H1 (cell line): ENCODE data around the gene SPCS3. TPM values are rescaled to one million over a fixed set of nuclear protein-coding genes. Genes with fewer than 3 reads are reported as not detected.
A peak's percentile ranks its signal among the peaks of the same experiment; 100 is the strongest.

Source experiments
- CTCF ChIA-PET: fragments of 300-600 bp; sonication (Branson Sonifier 250); formaldehyde crosslinking; loops from one replicate; lab custom pipeline; 2021; ENCODE audit not compliant: partially characterized antibody; lab: Charles Lee
- POLR2A ChIA-PET: fragments of 300-600 bp; sonication (Branson Sonifier 250); formaldehyde crosslinking; loops from one replicate; lab custom pipeline; 2021; ENCODE audit warnings: inconsistent platforms; ENCODE audit not compliant: partially characterized antibody; lab: Charles Lee
- DNase-seq, 2 experiments: peaks; one replicate each; pipeline versions ENCODE4 v3.0.0 to v3.0.0-alpha.2; 2010 to 2022; ENCODE audit warnings: low spot score in 2 of 2, low read depth in 1 of 2, mixed read lengths in 1 of 2
- FAIRE-seq: peaks from 2 replicates; lab custom pipeline; 2011; peaks lifted over from hg19 to GRCh38; lab: Jason Lieb, UNC
- H2AFZ ChIP-seq: 2 replicates; pipeline ENCODE4 v1.8.1; 2012; ENCODE audit warnings: low read length, inconsistent platforms
- H2AK5ac ChIP-seq: 2 replicates; pipeline ENCODE4 v1.6.1; 2013; ENCODE audit warnings: low read depth, low read length
- H2BK120ac ChIP-seq: replicated peaks from 2 replicates; pipeline ENCODE3; 2013; ENCODE audit warnings: low read depth, low read length, inconsistent platforms
- H2BK12ac ChIP-seq: 2 replicates; pipeline ENCODE4 v1.6.1; 2013; ENCODE audit warnings: low read depth, low read length
- H2BK15ac ChIP-seq: 2 replicates; pipeline ENCODE4 v1.6.1; 2013; ENCODE audit warnings: low read length
- H2BK20ac ChIP-seq: 2 replicates; pipeline ENCODE4 v1.6.1; 2013; ENCODE audit warnings: low read length
- H2BK5ac ChIP-seq: 2 replicates; pipeline ENCODE4 v1.6.1; 2013; ENCODE audit warnings: low read depth, low read length
- H3K14ac ChIP-seq: 2 replicates; pipeline ENCODE4 v1.6.1; 2013; ENCODE audit warnings: inconsistent platforms; ENCODE audit not compliant: insufficient read length
- H3K18ac ChIP-seq: 2 replicates; pipeline ENCODE4 v1.6.1; 2013; ENCODE audit warnings: low read length; ENCODE audit errors: extremely low read depth
- H3K23ac ChIP-seq: 2 replicates; pipeline ENCODE4 v1.6.1; 2013; ENCODE audit warnings: inconsistent platforms; ENCODE audit not compliant: insufficient read length
- H3K23me2 ChIP-seq: 2 replicates; pipeline ENCODE4 v1.6.1; 2013; ENCODE audit warnings: low read depth, low read length
- H3K27ac ChIP-seq: 2 replicates; pipeline ENCODE4 v1.6.1; 2011; ENCODE audit warnings: low read depth, low read length, inconsistent platforms
- H3K27me3 ChIP-seq, 4 experiments: replicated peaks in 1 of 4; 1 replicate in 1 of 4; 2 replicates in 3 of 4; pipeline versions ENCODE4 v1.6.1 to v1.8.1; 2011 to 2013; ENCODE audit warnings: low read length in 3 of 4, mild to moderate bottlenecking in 3 of 4, inconsistent platforms in 2 of 4, mixed read lengths in 2 of 4, moderate library complexity in 1 of 4; ENCODE audit not compliant: control insufficient read depth in 3 of 4, insufficient read depth in 3 of 4; ENCODE audit errors: extremely low read depth in 1 of 4
- H3K36me3 ChIP-seq, 4 experiments: 2 replicates each; pipeline versions ENCODE4 v1.6.1 to v1.8.1; 2011 to 2013; ENCODE audit warnings: mild to moderate bottlenecking in 4 of 4, low read length in 3 of 4, moderate library complexity in 2 of 4, control low read depth in 1 of 4, inconsistent platforms in 1 of 4; ENCODE audit not compliant: insufficient read depth in 4 of 4, control insufficient read depth in 2 of 4
- H3K4ac ChIP-seq: replicated peaks from 2 replicates; pipeline ENCODE3; 2013; ENCODE audit warnings: low read length, low read depth, mixed read lengths, inconsistent platforms; ENCODE audit not compliant: insufficient read length
- H3K4me1 ChIP-seq, 4 experiments: replicated peaks in 1 of 4; 1 replicate in 1 of 4; 2 replicates in 3 of 4; pipeline versions ENCODE4 v1.6.1 to v1.8.1; 2011 to 2013; ENCODE audit warnings: low read length in 3 of 4, inconsistent platforms in 2 of 4, mixed read lengths in 1 of 4; ENCODE audit not compliant: insufficient read depth in 4 of 4, control insufficient read depth in 3 of 4
- H3K4me2 ChIP-seq, 2 experiments: 2 replicates each; pipeline versions ENCODE4 v1.6.1 to v1.8.1; 2011 to 2013; ENCODE audit warnings: low read depth in 2 of 2, low read length in 2 of 2, control low read depth in 1 of 2, inconsistent platforms in 1 of 2, mild to moderate bottlenecking in 1 of 2; ENCODE audit not compliant: insufficient read depth in 1 of 2
- H3K4me3 ChIP-seq, 4 experiments: fragments of 200-600, 300-600 bp in 1 of 4; sonication (generic), shearing (Covaris generic), sonication (Bioruptor Twin) in 1 of 4; 2 replicates each; pipeline versions ENCODE4 v1.5.1 to v1.8.1; 2011 to 2016; ENCODE audit warnings: low read length in 4 of 4, low read depth in 3 of 4, control low read depth in 2 of 4, inconsistent platforms in 2 of 4, mild to moderate bottlenecking in 2 of 4, mixed read lengths in 1 of 4, moderate library complexity in 1 of 4; ENCODE audit not compliant: insufficient read depth in 2 of 4; ENCODE audit errors: extremely low read depth in 1 of 4
- H3K56ac ChIP-seq: replicated peaks from 2 replicates; pipeline ENCODE3; 2013; ENCODE audit warnings: low read depth, mild to moderate bottlenecking, mixed read lengths, low read length, inconsistent platforms; ENCODE audit not compliant: insufficient read length
- H3K79me1 ChIP-seq: 2 replicates; pipeline ENCODE4 v1.6.1; 2013; ENCODE audit warnings: low read depth, low read length, control low read depth
- H3K79me2 ChIP-seq, 2 experiments: 2 replicates each; pipeline versions ENCODE4 v1.6.1 to v1.8.1; 2012 to 2013; ENCODE audit warnings: low read length in 2 of 2, mild to moderate bottlenecking in 2 of 2, inconsistent platforms in 1 of 2; ENCODE audit not compliant: insufficient read depth in 2 of 2, control insufficient read depth in 1 of 2
- H3K9ac ChIP-seq, 4 experiments: replicated peaks in 1 of 4; 1 replicate in 1 of 4; 2 replicates in 3 of 4; pipeline versions ENCODE4 v1.6.1 to v1.8.1; 2011 to 2013; ENCODE audit warnings: low read depth in 3 of 4, low read length in 3 of 4, control low read depth in 2 of 4, mild to moderate bottlenecking in 2 of 4, moderate library complexity in 2 of 4, inconsistent platforms in 1 of 4; ENCODE audit errors: extremely low read depth in 1 of 4
- H3K9me3 ChIP-seq, 2 experiments: 2 replicates each; pipeline versions ENCODE4 v1.6.1 to v1.8.1; 2012 to 2013; ENCODE audit warnings: mild to moderate bottlenecking in 2 of 2, moderate library complexity in 2 of 2, control low read depth in 1 of 2, inconsistent platforms in 1 of 2, low read depth in 1 of 2, low read length in 1 of 2, mixed read lengths in 1 of 2; ENCODE audit not compliant: insufficient read depth in 2 of 2
- H4K20me1 ChIP-seq, 2 experiments: replicated peaks in 1 of 2; 2 replicates each; pipeline versions ENCODE3 to v1.8.1; 2011 to 2013; ENCODE audit warnings: inconsistent platforms in 2 of 2, low read length in 2 of 2, mild to moderate bottlenecking in 1 of 2; ENCODE audit not compliant: insufficient read depth in 2 of 2, control insufficient read depth in 1 of 2
- H4K5ac ChIP-seq: 2 replicates; pipeline ENCODE4 v1.6.1; 2013; ENCODE audit warnings: low read length, low read depth, mixed read lengths, inconsistent platforms; ENCODE audit not compliant: insufficient read length
- H4K8ac ChIP-seq: 2 replicates; pipeline ENCODE4 v1.8.0; 2013; ENCODE audit warnings: mild to moderate bottlenecking, moderate library complexity, low read length, inconsistent platforms; ENCODE audit not compliant: insufficient read depth; ENCODE audit errors: extremely low read depth
- H4K91ac ChIP-seq: replicated peaks from 2 replicates; pipeline ENCODE3; 2013; ENCODE audit warnings: low read length, mixed read lengths, inconsistent platforms; ENCODE audit not compliant: insufficient read length
- E2F6 ChIP-seq: IDR thresholded peaks from 2 replicates; pipeline ENCODE4 v1.6.1; 2012; ENCODE audit warnings: inconsistent platforms
- EGR1 ChIP-seq: IDR thresholded peaks from 2 replicates; pipeline ENCODE4 v1.6.1; 2011; ENCODE audit warnings: low read depth, low read length, borderline replicate concordance
- GTF2F1 ChIP-seq: IDR thresholded peaks from 2 replicates; pipeline ENCODE4 v1.6.1; 2012; ENCODE audit warnings: low read depth, low read length, improper control_type of control experiment, borderline replicate concordance
- HDAC2 ChIP-seq, 2 experiments: fragments of 300-600 bp in 1 of 2; sonication (generic) in 1 of 2; IDR thresholded peaks; 2 replicates each; pipeline ENCODE4 v1.6.1; 2011 to 2012; ENCODE audit warnings: low read depth in 2 of 2, low read length in 2 of 2, mild to moderate bottlenecking in 2 of 2, moderate library complexity in 2 of 2, borderline replicate concordance in 1 of 2, inconsistent platforms in 1 of 2
- KDM1A ChIP-seq: fragments of 200-600, 300-600 bp; sonication (generic); IDR thresholded peaks from 2 replicates; pipeline ENCODE4 v1.7.1; 2016; ENCODE audit warnings: mild to moderate bottlenecking, low read length, borderline replicate concordance
- KDM4A ChIP-seq: IDR thresholded peaks from one replicate; pipeline ENCODE4 v1.7.1; 2012; ENCODE audit warnings: low read depth, mild to moderate bottlenecking, moderate library complexity, low read length, inconsistent platforms; ENCODE audit not compliant: severe bottlenecking
- MAFK ChIP-seq: IDR thresholded peaks from 2 replicates; pipeline ENCODE4 v1.6.1; 2012; ENCODE audit warnings: low read depth, mild to moderate bottlenecking, improper control_type of control experiment, low read length
- PHF8 ChIP-seq: fragments of 200-600 bp; sonication (generic); conservative IDR thresholded peaks from 2 replicates; pipeline ENCODE4 v1.7.1; 2012; ENCODE audit warnings: low read depth, mild to moderate bottlenecking, inconsistent platforms, low read length, moderate library complexity
- POLR2A ChIP-seq, 2 experiments: IDR thresholded peaks; 1 replicate in 1 of 2; 2 replicates in 1 of 2; pipeline ENCODE4 v1.6.1; 2011; ENCODE audit warnings: low read depth in 2 of 2, low read length in 2 of 2, mild to moderate bottlenecking in 2 of 2; ENCODE audit errors: control extremely low read depth in 1 of 2
- SIN3A ChIP-seq, 2 experiments: IDR thresholded peaks in 1 of 2; conservative IDR thresholded peaks in 1 of 2; 2 replicates each; pipeline ENCODE4 v1.6.1; 2011 to 2012; ENCODE audit warnings: low read length in 2 of 2, improper control_type of control experiment in 1 of 2, low read depth in 1 of 2, mild to moderate bottlenecking in 1 of 2
- SIRT6 ChIP-seq: IDR thresholded peaks from one replicate; pipeline ENCODE4 v1.7.1; 2012; ENCODE audit warnings: low read length, inconsistent platforms
- SP2 ChIP-seq: IDR thresholded peaks from 2 replicates; pipeline ENCODE4 v1.6.1; 2012; ENCODE audit warnings: mild to moderate bottlenecking, low read length, inconsistent platforms
- SRF ChIP-seq: IDR thresholded peaks from 2 replicates; pipeline ENCODE4 v1.6.1; 2011; ENCODE audit warnings: mild to moderate bottlenecking, low read depth, low read length, moderate library complexity
- TBP ChIP-seq: IDR thresholded peaks from 2 replicates; pipeline ENCODE4 v1.6.1; 2011; ENCODE audit warnings: low read depth, low read length, improper control_type of control experiment
- WGBS, 2 experiments: shearing (Covaris generic) in 1 of 2; methylation state at CpG; one replicate each; pipeline versions ENCODE4 v1.1.6 to v1.1.7; 2013 to 2015; ENCODE audit warnings: low lambda C conversion rate in 2 of 2, mixed read lengths in 2 of 2, inconsistent platforms in 1 of 2, low coverage in 1 of 2, missing lambda C conversion rate in 1 of 2; ENCODE audit not compliant: insufficient replicate concordance in 2 of 2, insufficient coverage in 1 of 2, insufficient read length in 1 of 2; ENCODE audit errors: extremely low coverage in 1 of 2, missing lambda C conversion rate in 1 of 2; 5-methylcytosine and 5-hydroxymethylcytosine counted together
- polyA plus RNA-seq, 7 experiments: library from polyadenylated mRNA; depleted of rRNA in 3 of 7; stranded (reverse) in 5 of 7; unstranded in 2 of 7; fragments of >200 nt in 5 of 7; fragments of 200-250 nt in 2 of 7; gene quantifications; 1 replicate in 5 of 7; 2 replicates in 1 of 7; 4 replicates in 1 of 7; pipeline versions ENCODE4 v1.2.1 to v1.2.3, GENCODE V29; 2011 to 2013; ENCODE audit warnings: missing spikeins in 2 of 7, mixed read lengths in 2 of 7
- total RNA-seq: library from RNA; stranded (reverse); fragmentation: NEBNext Ultra II Directional; extraction: Animal tissue kit (Norgen Biotek cat#: 25700); gene quantifications from 2 replicates; pipeline ENCODE4 v1.2.1, GENCODE V29; 2021

Gene SPCS3
- total and polyA plus RNA-seq, 2 of the 8 experiments (the other 6 are each of a cell fraction or from before 2014, with no cell fraction given), result 18.4 to 117 TPM

- no peak overlapping the region for H2BK15ac ChIP-seq
- H2AFZ ChIP-seq, result no peak overlapping the region
- FAIRE-seq (no peak), DNase-seq (no peak)
- H3K79me2 ChIP-seq, result peaks cover 3 to 60% of the 10 kb centered on the region in 2 experiments
- no peak overlapping the region for H2BK12ac ChIP-seq
- no peak overlapping the region for H3K14ac ChIP-seq
- no peak overlapping the region for H3K9ac ChIP-seq
- no peak overlapping the region for H4K5ac ChIP-seq
- H2BK5ac ChIP-seq, result no peak overlapping the region
- no peak overlapping the region for H3K27ac ChIP-seq
- H3K9me3 ChIP-seq, result no peaks in the 10 kb centered on the region
- H3K23me2 ChIP-seq, result peaks cover 9% of the 10 kb centered on the region
- H3K27me3 ChIP-seq, result no peaks in the 10 kb centered on the region
- ChIA-PET CTCF (no interaction called here), POLR2A (interaction anchor here (1.1 kb wide), 1 partner anchor 11 kb away, joined by 5 read pairs; no protein-coding TSS in a partner anchor)
- no peak overlapping the region for H3K23ac ChIP-seq
- no peaks in the 10 kb centered on the region for H3K79me1 ChIP-seq
- no peaks in the 10 kb centered on the region for H3K36me3 ChIP-seq
- WGBS, 2 experiments, result 95% methylated on average over 5 of the region's 5 CpGs; no CpG with 5 or more reads in 1 of the 2 experiments
- H4K20me1 ChIP-seq, result peaks cover 0 to 4% of the 10 kb centered on the region in 2 experiments
- H3K4me2 ChIP-seq, result peak overlapping the region; percentile 68 to 70; a peak in 3 of 4 replicates
- H3K18ac ChIP-seq, result no peak overlapping the region
- H2AK5ac ChIP-seq, result no peak overlapping the region
- H2BK20ac ChIP-seq, result no peak overlapping the region
- H4K8ac ChIP-seq, result no peak overlapping the region
- no peak overlapping the region for H4K91ac ChIP-seq
- no peak overlapping the region for H3K56ac ChIP-seq
- H3K4me1 ChIP-seq, result no peaks in the 10 kb centered on the region; a peak in 1 of 7 replicates
- no peak overlapping the region for H2BK120ac ChIP-seq
- no peak overlapping the region for H3K4ac ChIP-seq
- H3K4me3 ChIP-seq, result peak overlapping the region in 1 of 4 experiments; percentile 88; a peak in 2 of 8 replicates
- TF ChIP-seq E2F6, result no peak
- TF ChIP-seq SRF, result no peak
- TF ChIP-seq KDM1A, result no peak
- TF ChIP-seq HDAC2 (IDR thresholded peaks at IDR 0.05; ENCODE audit: borderline replicate concordance in 1 of 2, low read depth in 2 of 2, low read length in 2 of 2), result no peak
- no peak for TF ChIP-seq TBP
- TF ChIP-seq EGR1, result no peak
- TF ChIP-seq GTF2F1, result no peak
- TF ChIP-seq PHF8, result no peak
- TF ChIP-seq SP2, result no peak
- no peak for TF ChIP-seq SIRT6
- TF ChIP-seq MAFK, result no peak
- TF ChIP-seq KDM4A, result no peak
- no peak for TF ChIP-seq SIN3A (conservative IDR thresholded peaks at IDR 0.05 in 1 of 2, IDR thresholded peaks at IDR 0.05 in 1 of 2; ENCODE audit: low read depth in 1 of 2, low read length in 2 of 2)
- TF ChIP-seq POLR2A (IDR thresholded peaks at IDR 0.05; ENCODE audit: control extremely low read depth in 1 of 2, low read depth in 2 of 2, low read length in 2 of 2), result no peak
Measured at GRCh38 chr4:176321589-176321988, 1.8 kb downstream of the SPCS3 start.
